ENCODE results near the gene RAB11FIP4.

Gene RAB11FIP4

GRCh38 chr17:31481783-31482081 lies 90.3 kb downstream of the RAB11FIP4 start:
- no peak for DNase-seq (ENCODE audit: low read depth in 1 of 2, low spot score in 1 of 2)

GRCh38 chr17:31484821-31485220 lies 93.3 kb downstream of the RAB11FIP4 start:
- DNase-seq (ENCODE audit: low read depth in 1 of 2, low spot score in 1 of 2), result no peak

- no peak for DNase-seq (ENCODE audit: low read depth in 1 of 2, low spot score in 1 of 2)
Observed at GRCh38 chr17:31486351-31487062, 95.0 kb downstream of the RAB11FIP4 start.

GRCh38 chr17:31487063-31487647 lies 95.7 kb downstream of the RAB11FIP4 start:
- no peak for DNase-seq (ENCODE audit: low read depth in 1 of 2, low spot score in 1 of 2)

- DNase-seq (ENCODE audit: low read depth in 1 of 2, low spot score in 1 of 2), result peak; percentile 96
Observed at GRCh38 chr17:31487648-31488263, 96.3 kb downstream of the RAB11FIP4 start.

- no peak for DNase-seq (ENCODE audit: low read depth in 1 of 2, low spot score in 1 of 2)
Observed at GRCh38 chr17:31488264-31488981, 96.9 kb downstream of the RAB11FIP4 start.

GRCh38 chr17:31488982-31489294 lies 97.5 kb downstream of the RAB11FIP4 start:
- DNase-seq (ENCODE audit: low read depth in 1 of 2, low spot score in 1 of 2), result no peak

- no peak for DNase-seq (ENCODE audit: low read depth in 1 of 2, low spot score in 1 of 2)
Observed at GRCh38 chr17:31489295-31490018, 98.0 kb downstream of the RAB11FIP4 start.

GRCh38 chr17:31490019-31490650 lies 98.7 kb downstream of the RAB11FIP4 start:
- DNase-seq (ENCODE audit: low read depth in 1 of 2, low spot score in 1 of 2), result no peak

GRCh38 chr17:31490671-31491375 lies 99.3 kb downstream of the RAB11FIP4 start:
- DNase-seq (ENCODE audit: low read depth in 1 of 2, low spot score in 1 of 2), result no peak

- no peak for DNase-seq (ENCODE audit: low read depth in 1 of 2, low spot score in 1 of 2)
Observed at GRCh38 chr17:31491376-31492131, 100.1 kb downstream of the RAB11FIP4 start.

- no peak for DNase-seq (ENCODE audit: low read depth in 1 of 2, low spot score in 1 of 2)
Observed at GRCh38 chr17:31492206-31492605, 100.7 kb downstream of the RAB11FIP4 start.

GRCh38 chr17:31492880-31493655 lies 101.6 kb downstream of the RAB11FIP4 start:
- DNase-seq (ENCODE audit: low read depth in 1 of 2, low spot score in 1 of 2), result peak in 1 of 2 donors; percentile 59

- no peak for DNase-seq (ENCODE audit: low read depth in 1 of 2, low spot score in 1 of 2)
Observed at GRCh38 chr17:31493656-31494155, 102.2 kb downstream of the RAB11FIP4 start.

- DNase-seq (ENCODE audit: low read depth in 1 of 2, low spot score in 1 of 2), result no peak
Observed at GRCh38 chr17:31494259-31495021, 103.0 kb downstream of the RAB11FIP4 start.

GRCh38 chr17:31495022-31495885 lies 103.8 kb downstream of the RAB11FIP4 start:
- DNase-seq (ENCODE audit: low read depth in 1 of 2, low spot score in 1 of 2), result no peak

- no peak for DNase-seq (ENCODE audit: low read depth in 1 of 2, low spot score in 1 of 2)
Observed at GRCh38 chr17:31496097-31496496, 104.6 kb downstream of the RAB11FIP4 start.
